Measurements from ENCODE around the gene SLC9C1. TPM values are rescaled to one million over a fixed set of nuclear protein-coding genes. Genes with fewer than 3 reads are reported as not detected.

SLC9C1 gene
- total RNA-seq, 5 donors from 2014 or later (not counting 1 experiment from before 2014, with no cell fraction given) = not detected

GRCh38 chr3:112126511-112126911 is 167.5 kb downstream of the SLC9C1 start:
- Histone ChIP-seq H3K27me3 (replicated peaks in 1 of 2; ENCODE audit: control insufficient read depth in 2 of 2, extremely low read depth in 1 of 2, insufficient read depth in 2 of 2, low read length in 1 of 2) (no peaks in the 10 kb centered on the region), H3K4me1 (ENCODE audit: control insufficient read depth in 1 of 2, extremely low read depth in 1 of 2, insufficient read depth in 2 of 2, low read length in 2 of 2) (peaks cover 37 to 55% of the 10 kb centered on the region in 2 experiments), H3K36me3 (ENCODE audit: control insufficient read depth in 2 of 2, extremely low read depth in 1 of 2, insufficient read depth in 1 of 2, low read length in 1 of 2) (peaks cover 0 to 31% of the 10 kb centered on the region in 2 donors), H3K27ac (ENCODE audit: low read length) (peak overlapping the region; percentile 83), H3K9me3 (no peaks in the 10 kb centered on the region), H3K4me3 (ENCODE audit: control insufficient read depth in 1 of 2, extremely low read depth in 1 of 2, low read length in 1 of 2) (no peak overlapping the region)
- peak overlapping the region; percentile 54 to 75 (median 62) for H3K4me3 Mint-ChIP-seq
- H3K9me3 Mint-ChIP-seq = no peaks in the 10 kb centered on the region
- peaks cover 76 to 84% (median 82%) of the 10 kb centered on the region in 3 donors for H3K4me1 Mint-ChIP-seq
- no peaks in the 10 kb centered on the region for H3K27me3 Mint-ChIP-seq
- DNase-seq (no peak), ATAC-seq (replicated peaks in 1 of 4) (peak in 1 of 4 experiments; percentile 29)
- 50% methylated on average over 1 of the region's 1 CpG for WGBS (ENCODE audit: insufficient coverage)
- ChIA-PET POLR2A (interaction anchor here in 1 of 2 donors (0.5 kb wide), 1 partner anchor 358 kb away, joined by 4 read pairs; no protein-coding TSS in a partner anchor), CTCF (interaction anchor here (0.6 to 4.6 kb wide), 3 partner anchors 15 to 428 kb away, joined by 3 to 25 read pairs (median 3); no protein-coding TSS in a partner anchor)
- H3K27ac Mint-ChIP-seq = peak overlapping the region; percentile 82
- peaks cover 40% of the 10 kb centered on the region for H3K36me3 Mint-ChIP-seq

- Mint-ChIP-seq H3K27ac (peak overlapping the region; percentile 34 to 82), H3K27me3 (no peaks in the 10 kb centered on the region), H3K4me3 (no peak overlapping the region), H3K4me1 (peaks cover 76 to 84% (median 82%) of the 10 kb centered on the region in 3 donors), H3K36me3 (peaks cover 40% of the 10 kb centered on the region), H3K9me3 (no peaks in the 10 kb centered on the region)
- Histone ChIP-seq H3K4me3 (ENCODE audit: control insufficient read depth in 1 of 2, extremely low read depth in 1 of 2, low read length in 1 of 2) (no peak overlapping the region), H3K9me3 (no peaks in the 10 kb centered on the region), H3K27ac (ENCODE audit: low read length) (no peak overlapping the region), H3K4me1 (ENCODE audit: control insufficient read depth in 1 of 2, extremely low read depth in 1 of 2, insufficient read depth in 2 of 2, low read length in 2 of 2) (peaks cover 30 to 55% of the 10 kb centered on the region in 2 experiments), H3K36me3 (ENCODE audit: control insufficient read depth in 2 of 2, extremely low read depth in 1 of 2, insufficient read depth in 1 of 2, low read length in 1 of 2) (peaks cover 0 to 31% of the 10 kb centered on the region in 2 donors), H3K27me3 (replicated peaks in 1 of 2; ENCODE audit: control insufficient read depth in 2 of 2, extremely low read depth in 1 of 2, insufficient read depth in 2 of 2, low read length in 1 of 2) (no peaks in the 10 kb centered on the region)
- DNase-seq = no peak
- CTCF ChIA-PET = interaction anchor here (0.6 to 3.3 kb wide), 6 partner anchors 11 to 896 kb away, joined by 3 to 17 read pairs (median 6); no protein-coding TSS in a partner anchor
- ATAC-seq (replicated peaks in 1 of 4) = no peak
- 60% methylated on average over 1 of the region's 5 CpGs for WGBS (ENCODE audit: insufficient coverage)
- POLR2A ChIA-PET = interaction anchor here (0.7 to 1.3 kb wide), 3 partner anchors 9 to 14 kb away, joined by 3 read pairs; no protein-coding TSS in a partner anchor
Measured at GRCh38 chr3:112124907-112125607, 169.0 kb downstream of the SLC9C1 start.

GRCh38 chr3:112123548-112123947 is 170.5 kb downstream of the SLC9C1 start:
- H3K4me1 Mint-ChIP-seq = peaks cover 76 to 84% (median 82%) of the 10 kb centered on the region in 3 donors
- peak overlapping the region; percentile 52 to 74 for H3K27ac Mint-ChIP-seq
- peaks cover 0 to 31% of the 10 kb centered on the region in 2 donors for H3K36me3 ChIP-seq (ENCODE audit: control insufficient read depth in 2 of 2, extremely low read depth in 1 of 2, insufficient read depth in 1 of 2, low read length in 1 of 2)
- WGBS (ENCODE audit: insufficient coverage) = 83% methylated on average over 2 of the region's 2 CpGs
- H3K36me3 Mint-ChIP-seq = peaks cover 40% of the 10 kb centered on the region
- H3K4me1 ChIP-seq (ENCODE audit: control insufficient read depth in 1 of 2, extremely low read depth in 1 of 2, insufficient read depth in 2 of 2, low read length in 2 of 2) = peaks cover 26 to 54% of the 10 kb centered on the region in 2 experiments
- no peak overlapping the region for H3K4me3 ChIP-seq (ENCODE audit: control insufficient read depth in 1 of 2, extremely low read depth in 1 of 2, low read length in 1 of 2)
- H3K9me3 Mint-ChIP-seq = no peaks in the 10 kb centered on the region
- H3K27me3 Mint-ChIP-seq = no peaks in the 10 kb centered on the region
- H3K4me3 Mint-ChIP-seq = no peak overlapping the region
- POLR2A ChIA-PET = interaction anchor here in 1 of 2 donors (1.2 kb wide), 1 partner anchor 13 kb away, joined by 3 read pairs; no protein-coding TSS in a partner anchor
- H3K9me3 ChIP-seq = no peaks in the 10 kb centered on the region
- DNase-seq = no peak
- no peak overlapping the region for H3K27ac ChIP-seq (ENCODE audit: low read length)
- no peaks in the 10 kb centered on the region for H3K27me3 ChIP-seq (replicated peaks in 1 of 2; ENCODE audit: control insufficient read depth in 2 of 2, extremely low read depth in 1 of 2, insufficient read depth in 2 of 2, low read length in 1 of 2)
- CTCF ChIA-PET = interaction anchor here (0.8 to 3.3 kb wide), 3 partner anchors 9 to 12 kb away, joined by 3 to 17 read pairs (median 6); partner anchors contain the start of gene GCSAM (in 1 of the 2)
- ATAC-seq (replicated peaks in 1 of 4) = no peak

GRCh38 chr3:112122870-112123269 is 171.1 kb downstream of the SLC9C1 start:
- no peak for DNase-seq
- POLR2A ChIA-PET = interaction anchor here (0.8 to 1.2 kb wide), 2 partner anchors 14 to 16 kb away, joined by 3 read pairs; no protein-coding TSS in a partner anchor
- CTCF ChIA-PET = interaction anchor here (1.5 to 3.3 kb wide), 2 partner anchors 11 kb away, joined by 6 to 17 read pairs; no protein-coding TSS in a partner anchor
- Mint-ChIP-seq H3K4me3 (no peak overlapping the region), H3K27me3 (no peaks in the 10 kb centered on the region), H3K4me1 (peaks cover 73 to 84% (median 80%) of the 10 kb centered on the region in 3 donors), H3K9me3 (no peaks in the 10 kb centered on the region), H3K36me3 (peaks cover 40% of the 10 kb centered on the region), H3K27ac (no peak overlapping the region)
- ATAC-seq (replicated peaks in 1 of 4) = no peak
- Histone ChIP-seq H3K27ac (ENCODE audit: low read length) (no peak overlapping the region), H3K27me3 (replicated peaks in 1 of 2; ENCODE audit: control insufficient read depth in 2 of 2, extremely low read depth in 1 of 2, insufficient read depth in 2 of 2, low read length in 1 of 2) (no peaks in the 10 kb centered on the region), H3K9me3 (no peaks in the 10 kb centered on the region), H3K4me1 (ENCODE audit: control insufficient read depth in 1 of 2, extremely low read depth in 1 of 2, insufficient read depth in 2 of 2, low read length in 2 of 2) (peaks cover 22 to 53% of the 10 kb centered on the region in 2 experiments), H3K4me3 (ENCODE audit: control insufficient read depth in 1 of 2, extremely low read depth in 1 of 2, low read length in 1 of 2) (no peak overlapping the region), H3K36me3 (ENCODE audit: control insufficient read depth in 2 of 2, extremely low read depth in 1 of 2, insufficient read depth in 1 of 2, low read length in 1 of 2) (peaks cover 0 to 31% of the 10 kb centered on the region in 2 donors)

- Mint-ChIP-seq H3K9me3 (no peaks in the 10 kb centered on the region), H3K4me3 (no peak overlapping the region), H3K36me3 (peaks cover 40% of the 10 kb centered on the region), H3K4me1 (peaks cover 71 to 84% (median 78%) of the 10 kb centered on the region in 3 donors), H3K27me3 (no peaks in the 10 kb centered on the region), H3K27ac (peak overlapping the region; percentile 23 to 49)
- CTCF ChIA-PET = interaction anchor here (0.7 to 1.5 kb wide), 3 partner anchors 10 to 201 kb away, joined by 3 to 7 read pairs (median 4); no protein-coding TSS in a partner anchor
- Histone ChIP-seq H3K27ac (ENCODE audit: low read length) (no peak overlapping the region), H3K36me3 (ENCODE audit: control insufficient read depth in 2 of 2, extremely low read depth in 1 of 2, insufficient read depth in 1 of 2, low read length in 1 of 2) (peaks cover 0 to 31% of the 10 kb centered on the region in 2 donors), H3K4me1 (ENCODE audit: control insufficient read depth in 1 of 2, extremely low read depth in 1 of 2, insufficient read depth in 2 of 2, low read length in 2 of 2) (peaks cover 19 to 43% of the 10 kb centered on the region in 2 experiments), H3K27me3 (replicated peaks in 1 of 2; ENCODE audit: control insufficient read depth in 2 of 2, extremely low read depth in 1 of 2, insufficient read depth in 2 of 2, low read length in 1 of 2) (no peaks in the 10 kb centered on the region), H3K9me3 (no peaks in the 10 kb centered on the region), H3K4me3 (ENCODE audit: control insufficient read depth in 1 of 2, extremely low read depth in 1 of 2, low read length in 1 of 2) (no peak overlapping the region)
- no CpG with 5 or more reads among the region's 2 CpGs for WGBS (ENCODE audit: insufficient coverage)
- POLR2A ChIA-PET = interaction anchor here in 1 of 2 donors (0.6 kb wide), 1 partner anchor 50 kb away, joined by 3 read pairs; no protein-coding TSS in a partner anchor
- DNase-seq (no peak), ATAC-seq (replicated peaks in 1 of 4) (no peak)
Measured at GRCh38 chr3:112121577-112122547, 172.2 kb downstream of the SLC9C1 start.
